NCI-H2227 (cell line): Measurements from ENCODE around the gene ART1.
A peak's percentile ranks its signal among the peaks of the same experiment; 100 is the strongest.
"Not testable (repeated sequence)": the region's sequence is repeated elsewhere in the genome, so short reads cannot be mapped to it uniquely, and the experiment has no call there.

Source experiments
- DNase-seq: peaks from one replicate; lab custom pipeline; 2025; ENCODE audit not compliant: unreplicated experiment; lab: John Stamatoyannopoulos, UW

ART1 gene

DNA sequence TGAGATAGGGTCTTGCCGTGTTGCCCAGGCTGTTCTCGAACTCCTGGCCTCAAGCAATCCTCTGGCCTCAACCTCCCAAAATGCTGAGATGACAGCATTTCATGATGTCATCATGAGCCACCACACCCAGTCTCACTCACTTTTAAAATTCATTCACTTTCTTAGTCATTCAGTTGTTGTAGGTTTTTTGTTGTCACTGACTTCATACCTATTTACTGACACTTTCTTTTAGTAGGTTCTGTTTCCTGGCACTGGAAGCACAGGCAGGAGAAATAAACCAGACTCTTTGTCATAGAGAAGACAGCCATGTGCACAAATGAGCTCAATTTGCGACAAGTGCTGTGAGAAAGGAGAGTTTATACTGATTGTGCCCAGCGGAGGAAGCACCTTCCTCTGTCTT lies 13.6 kb upstream of the ART1 start:
- DNase-seq: no peak

- no peak for DNase-seq
These were observed 12.8 kb upstream of the ART1 start for GRCh38 chr11:3632070-3632660.

GRCh38 chr11:3635641-3636375 lies 9.1 kb upstream of the ART1 start:
- no peak for DNase-seq

- no peak for DNase-seq
These were observed 7.7 kb upstream of the ART1 start for GRCh38 chr11:3637201-3637600.

GRCh38 chr11:3638513-3638912 lies 6.4 kb upstream of the ART1 start:
- DNase-seq: no peak

DNA sequence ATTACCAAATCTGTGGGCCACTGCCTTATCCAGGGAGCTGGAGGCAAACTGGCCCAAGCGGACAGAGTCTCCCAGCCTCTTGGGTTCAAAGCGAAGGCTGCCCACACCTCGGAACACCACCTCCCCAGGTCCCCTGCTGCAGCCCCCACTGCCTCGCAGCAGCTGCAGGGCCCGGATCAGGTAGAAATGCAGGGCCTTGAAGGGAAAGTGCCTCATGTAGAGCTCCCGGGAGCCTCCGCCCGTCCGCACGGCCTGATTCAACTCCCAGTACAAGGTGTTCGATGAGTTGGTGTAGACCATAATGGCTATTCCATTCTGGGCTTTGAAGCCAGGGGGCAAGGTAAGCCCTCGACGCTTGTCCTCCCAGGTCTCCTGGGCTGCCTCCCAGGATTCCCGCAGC lies 5.1 kb upstream of the ART1 start:
- DNase-seq: no peak

DNA sequence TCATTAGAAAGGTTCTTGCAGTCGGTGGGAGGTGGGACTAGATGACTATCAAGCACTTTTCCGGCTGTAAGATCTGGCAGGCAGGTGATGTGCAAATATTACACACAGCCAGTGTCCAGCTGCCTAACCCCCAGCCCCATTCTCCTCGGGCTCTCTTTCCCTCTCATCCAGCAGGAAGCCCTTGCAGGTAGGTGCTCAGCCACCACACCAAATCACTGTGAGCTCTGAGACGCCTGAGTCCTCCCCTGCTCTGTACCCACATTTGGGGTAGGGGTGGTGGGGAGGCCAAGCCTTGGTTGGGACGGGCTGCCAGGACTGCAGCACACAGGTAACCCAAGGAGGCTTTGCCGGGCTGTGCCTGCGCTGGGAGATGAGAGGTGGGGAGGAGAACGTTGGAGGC lies 3.7 kb upstream of the ART1 start:
- no peak for DNase-seq

- no peak for DNase-seq
These were observed 3.2 kb upstream of the ART1 start, which contains the start of gene ART5 for GRCh38 chr11:3641701-3642070. ART5 (minus strand) TSS chr11:3641992; CDS start chr11:3641862, 130 bp downstream.

GRCh38 chr11:3642071-3642951 lies 2.6 kb upstream of the ART1 start:
- DNase-seq: peak; percentile 94

DNA sequence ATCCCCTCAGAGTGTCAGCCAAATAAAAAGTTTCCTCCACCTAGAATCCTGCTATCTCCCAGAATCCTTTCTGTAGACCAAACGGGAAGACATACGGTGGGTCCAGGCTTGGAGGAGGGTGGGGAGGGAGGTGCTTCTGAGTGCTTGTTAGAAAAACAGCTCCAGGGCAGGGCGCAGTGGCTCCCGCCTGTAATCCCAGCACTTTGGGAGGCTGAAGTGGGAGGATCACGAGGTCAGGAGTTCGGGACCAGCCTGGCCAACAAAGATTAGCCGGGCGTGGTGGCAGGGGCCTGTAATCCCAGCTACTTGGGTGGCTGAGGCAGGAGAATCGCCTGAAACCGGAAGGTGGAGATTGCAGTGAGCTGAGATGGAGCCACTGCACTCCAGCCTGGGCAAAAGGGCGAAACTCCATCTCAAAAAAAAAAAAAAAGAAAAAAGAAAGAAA lies 1.8 kb upstream of the ART1 start:
- not testable (repeated sequence) for DNase-seq

DNA sequence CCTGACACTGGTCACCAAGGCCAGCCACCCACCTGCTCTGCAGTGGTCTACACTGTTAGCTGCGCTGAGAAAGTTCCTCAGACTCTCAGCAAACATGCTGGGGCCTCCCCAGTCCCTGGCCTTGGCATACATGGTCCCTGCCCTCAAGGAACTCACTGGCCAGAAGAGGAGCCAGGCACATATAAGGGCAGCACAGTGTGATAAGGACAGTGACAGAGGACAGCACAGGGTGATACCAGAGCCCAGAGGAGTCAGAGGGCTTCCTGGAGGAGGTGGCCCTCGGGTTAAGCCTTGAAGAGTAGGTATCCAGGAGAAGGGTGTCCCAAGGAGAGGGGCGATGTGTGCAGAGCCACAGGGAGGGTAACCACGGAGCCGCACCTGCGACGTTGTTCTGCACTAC lies 624 bp downstream of the ART1 start:
- no peak for DNase-seq

DNA sequence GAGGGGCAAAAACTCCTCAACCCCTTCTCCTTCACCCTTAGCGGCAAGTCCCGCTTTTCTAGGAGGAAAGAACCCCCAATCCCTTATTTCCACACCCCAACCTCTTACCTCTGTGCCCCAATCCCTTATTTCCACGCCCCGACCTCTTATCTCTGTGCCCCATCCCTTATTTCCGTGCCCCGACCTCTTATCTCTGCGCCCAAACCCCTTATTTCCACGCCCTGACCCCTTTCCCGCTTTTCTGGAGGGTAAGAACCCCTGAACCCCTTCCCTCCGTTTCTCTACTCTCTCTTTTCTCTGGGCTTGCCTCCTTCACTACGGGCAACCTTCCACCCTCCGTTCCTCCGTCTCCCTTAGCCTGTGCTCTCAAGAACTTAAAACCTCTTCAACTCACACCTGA lies 3.9 kb downstream of the ART1 start:
- DNase-seq: not testable (repeated sequence)

DNA sequence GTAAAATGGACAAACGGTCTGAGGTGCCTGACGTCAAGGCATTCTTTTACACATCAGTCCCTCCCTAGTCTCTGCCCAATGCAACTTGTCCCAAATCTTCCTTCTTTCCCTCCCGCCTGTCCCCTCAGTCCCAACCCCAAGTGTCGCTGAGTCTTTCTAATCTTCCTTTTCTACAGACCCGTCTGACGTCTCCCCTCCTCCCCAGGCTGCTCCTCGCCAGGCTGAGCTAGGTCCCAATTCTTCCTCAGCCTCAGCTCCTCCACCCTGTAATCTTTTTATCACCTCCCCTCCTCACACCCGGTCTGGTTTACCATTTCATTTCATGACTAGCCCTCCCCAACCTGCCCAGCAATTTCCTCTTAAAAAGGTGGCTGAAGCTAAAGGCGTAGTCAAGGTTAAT lies 4.4 kb downstream of the ART1 start:
- DNase-seq: not testable (repeated sequence)

GRCh38 chr11:3652514-3652913 lies 7.6 kb downstream of the ART1 start:
- DNase-seq: not testable (repeated sequence)

DNA sequence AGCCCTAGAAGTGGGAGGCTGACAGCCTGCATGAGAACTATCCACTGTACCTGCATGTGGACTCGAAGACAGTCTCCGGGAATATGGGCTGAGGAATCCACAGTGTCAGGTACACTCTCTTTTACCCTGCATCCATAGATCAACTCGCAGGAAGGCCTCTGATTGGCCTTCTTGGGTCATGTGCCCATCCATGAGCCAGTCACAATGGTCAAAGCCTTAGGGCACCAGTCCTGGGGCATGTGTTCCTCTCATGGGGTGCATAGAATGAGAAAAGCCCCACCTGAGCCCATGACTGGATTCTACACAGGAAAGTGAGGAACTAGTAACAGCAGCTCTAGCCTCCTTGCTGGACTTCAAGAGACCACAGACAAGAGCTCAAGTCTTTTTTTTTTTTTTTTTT lies 10.6 kb downstream of the ART1 start:
- DNase-seq: no peak

DNA sequence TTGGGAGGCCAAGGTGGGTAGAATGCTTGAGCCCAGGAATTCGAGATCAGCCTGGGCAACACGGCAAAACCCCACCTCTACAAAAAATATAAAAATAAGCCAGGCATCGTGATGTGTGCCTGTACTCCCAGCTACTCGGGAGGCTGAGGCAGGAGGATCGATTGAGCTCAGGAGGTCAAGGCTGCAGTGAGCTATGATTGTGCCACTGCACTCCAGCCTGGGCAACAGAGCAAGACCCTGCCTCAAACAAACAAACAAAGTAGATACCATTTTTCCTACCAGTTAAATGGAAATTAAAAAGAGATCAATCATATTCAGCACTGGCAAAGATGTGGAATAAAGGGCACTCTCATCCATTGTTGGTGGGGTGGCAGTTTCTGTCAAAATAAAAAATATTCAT lies 12.4 kb downstream of the ART1 start:
- not testable (repeated sequence) for DNase-seq

DNA sequence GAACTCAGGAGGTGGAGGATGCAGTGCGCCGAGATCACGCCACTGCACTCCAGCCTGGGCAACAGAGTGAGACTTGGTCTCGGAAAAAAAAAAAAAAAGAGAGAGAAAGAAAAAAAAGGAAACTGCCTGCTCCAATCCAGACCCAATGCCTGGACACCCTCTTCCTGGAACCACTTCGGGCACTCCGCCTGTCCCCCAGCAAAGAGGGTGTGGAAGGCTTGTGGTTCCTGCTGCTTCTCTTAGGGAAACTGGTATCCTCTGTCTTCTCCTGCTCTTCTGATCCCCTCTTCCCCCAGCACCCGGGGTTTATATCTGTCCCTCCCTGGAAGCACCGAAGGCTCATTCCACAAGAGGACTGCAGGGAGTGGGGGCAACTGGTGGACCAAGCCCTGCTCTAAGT lies 13.3 kb downstream of the ART1 start:
- no peak for DNase-seq

- no peak for DNase-seq
These were observed 14.9 kb downstream of the ART1 start for GRCh38 chr11:3659595-3660515.

DNA sequence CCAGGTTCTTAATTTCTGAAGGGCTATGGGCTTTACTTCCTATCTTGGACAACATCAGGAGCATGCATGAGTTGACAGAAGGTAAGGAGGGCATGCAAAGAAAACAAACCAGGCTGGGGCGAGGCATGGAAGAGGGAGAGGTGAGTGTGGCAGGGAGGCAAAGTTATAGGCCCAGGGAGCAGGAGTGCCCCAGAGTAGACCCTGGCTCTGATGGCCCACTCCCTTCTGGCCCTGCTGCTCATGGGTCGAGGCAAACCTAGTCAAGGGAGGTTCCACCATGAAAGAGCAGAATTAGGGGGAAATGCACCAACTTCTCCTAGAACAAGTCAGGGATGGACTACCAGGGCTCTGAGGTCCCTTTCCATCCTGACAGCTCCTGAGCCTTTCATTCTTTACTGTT lies 16.0 kb downstream of the ART1 start:
- DNase-seq: no peak

GRCh38 chr11:3662856-3663255 lies 17.9 kb downstream of the ART1 start:
- DNase-seq: no peak
